ENCODE results near the gene TXNDC2. TPM values are rescaled to one million over a fixed set of nuclear protein-coding genes. Genes with fewer than 3 reads are reported as not detected.

Gene TXNDC2
- total RNA-seq, 1 donor from 2014 or later: not detected

- Histone ChIP-seq H3K4me1 (no peaks in the 10 kb centered on the region), H3K4me3 (no peak overlapping the region), H3K36me3 (no peaks in the 10 kb centered on the region), H3K27ac (no peak overlapping the region), H3K9me3 (no peaks in the 10 kb centered on the region), H3K27me3 (no peaks in the 10 kb centered on the region)
- no peak for TF ChIP-seq CTCF (IDR thresholded peaks at IDR 0.05)
- intact Hi-C loops (cut with DNase I): no loop called here
- DNase-seq (ENCODE audit: low spot score in 2 of 2): no peak
Observed at GRCh38 chr18:9905401-9905922, 19.7 kb downstream of the TXNDC2 start.

GRCh38 chr18:9906481-9906880 is 20.7 kb downstream of the TXNDC2 start:
- intact Hi-C loops (cut with DNase I): no loop called here
- no peaks in the 10 kb centered on the region for H3K36me3 ChIP-seq

GRCh38 chr18:9907867-9908266 is 22.1 kb downstream of the TXNDC2 start:
- no peak for TF ChIP-seq CTCF (IDR thresholded peaks at IDR 0.05)
- no peak for DNase-seq (ENCODE audit: low spot score in 2 of 2)
- H3K4me3 ChIP-seq: no peak overlapping the region
- no peaks in the 10 kb centered on the region for H3K36me3 ChIP-seq
- no peaks in the 10 kb centered on the region for H3K4me1 ChIP-seq
- H3K27me3 ChIP-seq: no peaks in the 10 kb centered on the region
- no peaks in the 10 kb centered on the region for H3K9me3 ChIP-seq
- intact Hi-C loops (cut with DNase I): no loop called here
- H3K27ac ChIP-seq: no peak overlapping the region

More at GRCh38 chr18:9906481-9906880, 20.7 kb downstream of the TXNDC2 start:
- H3K9me3 ChIP-seq: no peaks in the 10 kb centered on the region
- no peak overlapping the region for H3K4me3 ChIP-seq
- no peak overlapping the region for H3K27ac ChIP-seq
- TF ChIP-seq CTCF (IDR thresholded peaks at IDR 0.05): no peak
- DNase-seq (ENCODE audit: low spot score in 2 of 2): no peak
- H3K4me1 ChIP-seq: no peaks in the 10 kb centered on the region
- no peaks in the 10 kb centered on the region for H3K27me3 ChIP-seq

- Histone ChIP-seq H3K27me3 (no peaks in the 10 kb centered on the region), H3K9me3 (no peaks in the 10 kb centered on the region), H3K4me1 (no peaks in the 10 kb centered on the region), H3K36me3 (no peaks in the 10 kb centered on the region), H3K4me3 (no peak overlapping the region), H3K27ac (no peak overlapping the region)
- TF ChIP-seq CTCF (IDR thresholded peaks at IDR 0.05): no peak
- DNase-seq (ENCODE audit: low spot score in 2 of 2): no peak
- intact Hi-C loops (cut with DNase I): loop anchor here (5.0 to 10.0 kb wide), 5 partner anchors 78 to 805 kb away; partner anchors contain the start of genes ANKRD12, NDUFV2, RALBP1 and TWSG1
Observed at GRCh38 chr18:9910071-9910470, 24.3 kb downstream of the TXNDC2 start.

GRCh38 chr18:9910661-9911060 is 24.9 kb downstream of the TXNDC2 start:
- no peak for TF ChIP-seq CTCF (IDR thresholded peaks at IDR 0.05)
- Histone ChIP-seq H3K9me3 (no peaks in the 10 kb centered on the region), H3K27ac (no peak overlapping the region), H3K27me3 (no peaks in the 10 kb centered on the region), H3K36me3 (no peaks in the 10 kb centered on the region), H3K4me3 (no peak overlapping the region), H3K4me1 (no peaks in the 10 kb centered on the region)
- DNase-seq (ENCODE audit: low spot score in 2 of 2): no peak
- intact Hi-C loops (cut with DNase I): loop anchor here (5.0 to 10.0 kb wide), 5 partner anchors 78 to 806 kb away; partner anchors contain the start of genes ANKRD12, NDUFV2, RALBP1 and TWSG1

Data from ascending aorta (tissue), 2 donors.